Inflammatory macrophage (primary cell): ENCODE measurements around the gene PLD3.
"Not testable (repeated sequence)": the region's sequence is repeated elsewhere in the genome, so short reads cannot be mapped to it uniquely, and the experiment has no call there.

Experiments
- DNase-seq, 2 donors: peaks; one replicate each; pipeline ENCODE4 v3.0.0-alpha.2; 2020 to 2022

PLD3 gene

GRCh38 chr19:40365613-40366401 lies 17.3 kb downstream of the PLD3 start:
- DNase-seq: peak; percentile 86 to 94

GRCh38 chr19:40366697-40367561 lies 18.4 kb downstream of the PLD3 start:
- peak; percentile 40 to 72 for DNase-seq

- DNase-seq: no peak
Measured at GRCh38 chr19:40367577-40368434, 19.3 kb downstream of the PLD3 start.

- DNase-seq: no peak
Measured at GRCh38 chr19:40369797-40370196, 21.3 kb downstream of the PLD3 start.

GRCh38 chr19:40370253-40370652 lies 21.8 kb downstream of the PLD3 start:
- DNase-seq: not testable (repeated sequence)

GRCh38 chr19:40370997-40371801 lies 22.7 kb downstream of the PLD3 start:
- no peak for DNase-seq

GRCh38 chr19:40371802-40372122 lies 23.3 kb downstream of the PLD3 start:
- DNase-seq: no peak

GRCh38 chr19:40374084-40374483 lies 25.6 kb downstream of the PLD3 start:
- DNase-seq: no peak

- peak in 1 of 2 donors; percentile 40 for DNase-seq
Measured at GRCh38 chr19:40376286-40376862, 27.9 kb downstream of the PLD3 start.

- DNase-seq: no peak
Measured at GRCh38 chr19:40377876-40378385, 29.4 kb downstream of the PLD3 start.

- DNase-seq: no peak
Measured at GRCh38 chr19:40378509-40378908, 30.0 kb downstream of the PLD3 start.

GRCh38 chr19:40379446-40380198 lies 31.1 kb downstream of the PLD3 start:
- no peak for DNase-seq

- no peak for DNase-seq
Measured at GRCh38 chr19:40380199-40381037, 31.9 kb downstream of the PLD3 start.

- DNase-seq: no peak
Measured at GRCh38 chr19:40381321-40381720, 32.8 kb downstream of the PLD3 start.

GRCh38 chr19:40383668-40384248 lies 35.3 kb downstream of the PLD3 start:
- DNase-seq: no peak

- no peak for DNase-seq
Measured at GRCh38 chr19:40387155-40387554, 38.7 kb downstream of the PLD3 start.

- DNase-seq: no peak
Measured at GRCh38 chr19:40388481-40388880, 40.0 kb downstream of the PLD3 start.

- DNase-seq: no peak
Measured at GRCh38 chr19:40389404-40390083, 41.0 kb downstream of the PLD3 start.
